Measurements from ENCODE around the gene PKP3. TPM values are rescaled to one million over a fixed set of nuclear protein-coding genes. Genes with fewer than 3 reads are reported as not detected.

PKP3 gene
- total RNA-seq, 2 experiments from 2014 or later, result 0.60 TPM; not detected in 1

- no peak for DNase-seq
- Histone ChIP-seq H3K27me3 (ENCODE audit: control insufficient read depth in 1 of 2, insufficient read depth in 2 of 2, low read length in 2 of 2) (no peaks in the 10 kb centered on the region), H3K4me3 (ENCODE audit: low read length) (peak overlapping the region; percentile 62), H3K4me1 (ENCODE audit: insufficient read depth, low read length) (peaks cover 56% of the 10 kb centered on the region), H3K9me3 (ENCODE audit: control insufficient read depth in 1 of 2, insufficient read depth in 1 of 2, low read length in 2 of 2) (no peaks in the 10 kb centered on the region), H3K36me3 (ENCODE audit: insufficient read depth, low read length) (no peaks in the 10 kb centered on the region), H3K27ac (ENCODE audit: low read depth in 1 of 2, low read length in 2 of 2) (no peak overlapping the region)
- intact Hi-C loops (cut with DNase I, micrococcal nuclease), result loop anchor here in 1 of 2 experiments (2.0 kb wide), 1 partner anchor 24 kb away; no protein-coding TSS in a partner anchor
- ATAC-seq (ENCODE audit: poor library complexity), result no peak
- Mint-ChIP-seq H3K36me3 (ENCODE audit: low read depth) (no peaks in the 10 kb centered on the region), H3K4me1 (ENCODE audit: low read depth) (peaks cover 16% of the 10 kb centered on the region), H3K27ac (no peak overlapping the region), H3K4me3 (peak overlapping the region; percentile 77), H3K9me3 (no peaks in the 10 kb centered on the region), H3K27me3 (no peaks in the 10 kb centered on the region)
- no peak for TF ChIP-seq CTCF (IDR thresholded peaks at IDR 0.05)
- ChIA-PET CTCF (interaction anchor here (0.7 to 2.0 kb wide), 4 partner anchors 9 to 190 kb away, joined by 3 to 9 read pairs (median 6); partner anchors contain the start of gene PTDSS2), POLR2A (interaction anchor here (0.7 to 2.6 kb wide), 6 partner anchors 10 to 233 kb away, joined by 3 to 13 read pairs (median 5); partner anchors contain the start of genes BET1L, RIC8A and SIGIRR)
Measured at GRCh38 chr11:440065-441042, 46.3 kb downstream of the PKP3 start.

- Histone ChIP-seq H3K9me3 (ENCODE audit: control insufficient read depth in 1 of 2, insufficient read depth in 1 of 2, low read length in 2 of 2) (no peaks in the 10 kb centered on the region), H3K27me3 (ENCODE audit: control insufficient read depth in 1 of 2, insufficient read depth in 2 of 2, low read length in 2 of 2) (no peaks in the 10 kb centered on the region), H3K36me3 (ENCODE audit: insufficient read depth, low read length) (no peaks in the 10 kb centered on the region), H3K27ac (ENCODE audit: low read depth in 1 of 2, low read length in 2 of 2) (no peak overlapping the region), H3K4me1 (ENCODE audit: insufficient read depth, low read length) (peaks cover 56% of the 10 kb centered on the region), H3K4me3 (ENCODE audit: low read length) (peak overlapping the region; percentile 62)
- no peak for TF ChIP-seq CTCF (IDR thresholded peaks at IDR 0.05)
- no peaks in the 10 kb centered on the region for H3K36me3 Mint-ChIP-seq (ENCODE audit: low read depth)
- no peaks in the 10 kb centered on the region for H3K27me3 Mint-ChIP-seq
- H3K27ac Mint-ChIP-seq, result no peak overlapping the region
- ChIA-PET CTCF (interaction anchor here (1.9 to 2.0 kb wide), 2 partner anchors 8 to 10 kb away, joined by 7 to 9 read pairs; partner anchors contain the start of gene PTDSS2), POLR2A (interaction anchor here (0.7 to 2.6 kb wide), 5 partner anchors 10 to 234 kb away, joined by 5 to 13 read pairs (median 5); partner anchors contain the start of genes BET1L, RIC8A, RNH1 and SIGIRR)
- H3K4me1 Mint-ChIP-seq (ENCODE audit: low read depth), result peaks cover 16% of the 10 kb centered on the region
- ATAC-seq (ENCODE audit: poor library complexity) (no peak), DNase-seq (no peak)
- H3K9me3 Mint-ChIP-seq, result no peaks in the 10 kb centered on the region
- intact Hi-C loops (cut with DNase I, micrococcal nuclease), result loop anchor here in 1 of 2 experiments (2.0 kb wide), 1 partner anchor 24 kb away; no protein-coding TSS in a partner anchor
- peak overlapping the region; percentile 77 for H3K4me3 Mint-ChIP-seq
Measured at GRCh38 chr11:441043-441417, 47.0 kb downstream of the PKP3 start.

GRCh38 chr11:441418-442274, 47.6 kb downstream of the PKP3 start, which contains the start of gene ANO9:
Gene ANO9, minus strand, starts transcription at chr11:442011. Its CDS starts 85 bp downstream, at chr11:441926.
- intact Hi-C loops (cut with DNase I, micrococcal nuclease), result loop anchor here in 1 of 2 experiments (2.0 kb wide), 1 partner anchor 25 kb away; no protein-coding TSS in a partner anchor
- Histone ChIP-seq H3K27ac (ENCODE audit: low read depth in 1 of 2, low read length in 2 of 2) (peak within 1 kb of the TSS in 1 of 2 donors; percentile 41), H3K36me3 (ENCODE audit: insufficient read depth, low read length) (no peaks in the 10 kb centered on the region), H3K9me3 (ENCODE audit: control insufficient read depth in 1 of 2, insufficient read depth in 1 of 2, low read length in 2 of 2) (no peaks in the 10 kb centered on the region), H3K27me3 (ENCODE audit: control insufficient read depth in 1 of 2, insufficient read depth in 2 of 2, low read length in 2 of 2) (no peaks in the 10 kb centered on the region), H3K4me3 (ENCODE audit: low read length) (peak within 1 kb of the TSS; percentile 62), H3K4me1 (ENCODE audit: insufficient read depth, low read length) (peaks cover 56% of the 10 kb centered on the region)
- Mint-ChIP-seq H3K4me3 (peak within 1 kb of the TSS; percentile 77), H3K27ac (no peak within 1 kb of the TSS), H3K36me3 (ENCODE audit: low read depth) (no peaks in the 10 kb centered on the region), H3K27me3 (no peaks in the 10 kb centered on the region), H3K4me1 (ENCODE audit: low read depth) (peaks cover 16% of the 10 kb centered on the region), H3K9me3 (no peaks in the 10 kb centered on the region)
- DNase-seq, result peak; percentile 38 to 86 (median 58)
- TF ChIP-seq CTCF (IDR thresholded peaks at IDR 0.05), result no peak
- POLR2A ChIA-PET, result interaction anchor here (0.7 to 2.6 kb wide), 6 partner anchors 8 to 234 kb away, joined by 5 to 13 read pairs (median 5); partner anchors contain the start of genes BET1L, PTDSS2, RIC8A and RNH1
- CTCF ChIA-PET, result interaction anchor here (2.0 kb wide), 1 partner anchor 9 kb away, joined by 9 read pairs; no protein-coding TSS in a partner anchor
- peak; percentile 97 for ATAC-seq (ENCODE audit: poor library complexity)

All from CD4-positive, alpha-beta T cell (primary cell).